Choroid plexus epithelial cell (primary cell): ENCODE results near the gene EID3.
A peak's percentile ranks its signal among the peaks of the same experiment; 100 is the strongest.
"Not testable (repeated sequence)": the region's sequence is repeated elsewhere in the genome, so short reads cannot be mapped to it uniquely, and the experiment has no call there.

Source experiments
- DNase-seq: peaks from one replicate; pipeline ENCODE4 v3.0.0-alpha.2; 2010; ENCODE audit warnings: low read depth
- H3K4me3 ChIP-seq: 2 replicates; pipeline ENCODE4 v1.5.1; 2011; ENCODE audit warnings: low read depth, mild to moderate bottlenecking, control low read depth, low read length, moderate library complexity
- TF ChIP-seq, protein P1 (sequence below): conservative IDR thresholded peaks from 2 replicates; pipeline ENCODE4 v1.5.1; 2011; ENCODE audit warnings: low read depth, mild to moderate bottlenecking, control low read depth, inconsistent platforms, low read length, moderate library complexity

EID3 gene

DNA sequence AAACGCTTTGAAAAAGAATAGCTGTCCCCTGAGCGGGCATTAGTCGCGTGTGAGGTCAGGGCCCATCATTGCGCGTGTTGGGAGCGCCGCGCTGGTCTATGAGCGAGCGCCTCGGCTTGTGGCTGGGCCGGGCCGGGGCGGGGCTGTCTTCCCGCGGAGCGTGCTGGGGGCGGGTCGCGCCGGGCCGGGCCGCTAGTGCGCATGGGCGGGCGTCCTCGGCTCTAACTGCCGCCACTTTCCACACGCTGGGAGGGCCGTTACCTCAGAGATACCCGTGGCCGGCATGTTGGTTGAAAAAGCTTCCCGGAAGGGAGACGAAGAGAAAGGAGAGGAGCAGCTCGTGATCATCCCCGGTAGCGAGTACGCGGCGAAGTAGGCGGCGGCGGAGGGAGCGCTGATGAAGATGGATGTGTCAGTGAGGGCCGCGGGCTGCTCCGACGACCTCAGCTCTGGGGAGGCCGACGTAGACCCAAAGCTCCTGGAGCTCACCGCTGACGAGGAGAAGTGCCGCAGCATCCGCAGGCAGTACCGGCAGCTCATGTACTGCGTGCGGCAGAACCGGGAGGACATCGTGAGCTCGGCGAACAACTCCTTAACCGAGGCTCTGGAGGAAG lies at the start of gene EID3:
Gene EID3 (plus strand): TSS at position 202 of the 614 bp plus-strand sequence. CDS start 196 bp downstream, at position 398.
- TF ChIP-seq, protein P1, sequence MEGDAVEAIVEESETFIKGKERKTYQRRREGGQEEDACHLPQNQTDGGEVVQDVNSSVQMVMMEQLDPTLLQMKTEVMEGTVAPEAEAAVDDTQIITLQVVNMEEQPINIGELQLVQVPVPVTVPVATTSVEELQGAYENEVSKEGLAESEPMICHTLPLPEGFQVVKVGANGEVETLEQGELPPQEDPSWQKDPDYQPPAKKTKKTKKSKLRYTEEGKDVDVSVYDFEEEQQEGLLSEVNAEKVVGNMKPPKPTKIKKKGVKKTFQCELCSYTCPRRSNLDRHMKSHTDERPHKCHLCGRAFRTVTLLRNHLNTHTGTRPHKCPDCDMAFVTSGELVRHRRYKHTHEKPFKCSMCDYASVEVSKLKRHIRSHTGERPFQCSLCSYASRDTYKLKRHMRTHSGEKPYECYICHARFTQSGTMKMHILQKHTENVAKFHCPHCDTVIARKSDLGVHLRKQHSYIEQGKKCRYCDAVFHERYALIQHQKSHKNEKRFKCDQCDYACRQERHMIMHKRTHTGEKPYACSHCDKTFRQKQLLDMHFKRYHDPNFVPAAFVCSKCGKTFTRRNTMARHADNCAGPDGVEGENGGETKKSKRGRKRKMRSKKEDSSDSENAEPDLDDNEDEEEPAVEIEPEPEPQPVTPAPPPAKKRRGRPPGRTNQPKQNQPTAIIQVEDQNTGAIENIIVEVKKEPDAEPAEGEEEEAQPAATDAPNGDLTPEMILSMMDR, result no peak
- H3K4me3 ChIP-seq, result peak within 1 kb of the TSS; percentile 53
- peak; percentile 82 for DNase-seq

DNA sequence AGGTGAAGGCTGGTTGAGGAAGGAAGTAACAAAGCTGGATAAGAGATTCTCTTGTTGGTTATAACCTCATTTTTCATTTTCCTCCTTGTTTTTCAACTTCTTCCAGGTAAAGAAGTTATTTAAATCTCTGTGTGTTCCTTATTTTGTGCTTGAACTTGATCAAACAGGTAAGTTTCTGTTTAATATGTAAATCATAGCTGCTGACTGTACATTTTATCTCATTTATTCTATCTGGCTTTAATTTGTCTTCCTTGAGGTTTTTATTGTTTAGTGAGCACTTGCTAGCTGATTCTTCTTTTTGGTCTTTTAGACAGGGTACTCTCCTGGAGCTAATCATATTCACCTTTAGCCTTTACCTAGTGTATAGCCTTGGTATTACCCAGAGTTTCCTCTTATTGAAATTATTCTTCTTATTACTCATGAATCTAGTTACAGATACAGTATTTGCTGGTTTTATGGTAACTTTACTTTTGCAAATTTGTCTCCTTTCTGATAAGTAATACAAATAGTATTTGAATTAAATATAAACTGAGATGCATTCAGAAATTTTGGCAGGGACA lies 45.5 kb upstream of the EID3 start:
- TF ChIP-seq, protein P1, result no peak
- no peak for DNase-seq
- H3K4me3 ChIP-seq, result no peak overlapping the region

- TF ChIP-seq, protein P1, result no peak
- H3K4me3 ChIP-seq, result no peak overlapping the region
- peak; percentile 10 for DNase-seq
These were observed 45.0 kb upstream of the EID3 start for GRCh38 chr12:104258476-104259067.

- TF ChIP-seq, protein P1, result no peak
- DNase-seq, result no peak
- H3K4me3 ChIP-seq, result no peak overlapping the region
These were observed 40.5 kb upstream of the EID3 start for GRCh38 chr12:104263026-104263425.

DNA sequence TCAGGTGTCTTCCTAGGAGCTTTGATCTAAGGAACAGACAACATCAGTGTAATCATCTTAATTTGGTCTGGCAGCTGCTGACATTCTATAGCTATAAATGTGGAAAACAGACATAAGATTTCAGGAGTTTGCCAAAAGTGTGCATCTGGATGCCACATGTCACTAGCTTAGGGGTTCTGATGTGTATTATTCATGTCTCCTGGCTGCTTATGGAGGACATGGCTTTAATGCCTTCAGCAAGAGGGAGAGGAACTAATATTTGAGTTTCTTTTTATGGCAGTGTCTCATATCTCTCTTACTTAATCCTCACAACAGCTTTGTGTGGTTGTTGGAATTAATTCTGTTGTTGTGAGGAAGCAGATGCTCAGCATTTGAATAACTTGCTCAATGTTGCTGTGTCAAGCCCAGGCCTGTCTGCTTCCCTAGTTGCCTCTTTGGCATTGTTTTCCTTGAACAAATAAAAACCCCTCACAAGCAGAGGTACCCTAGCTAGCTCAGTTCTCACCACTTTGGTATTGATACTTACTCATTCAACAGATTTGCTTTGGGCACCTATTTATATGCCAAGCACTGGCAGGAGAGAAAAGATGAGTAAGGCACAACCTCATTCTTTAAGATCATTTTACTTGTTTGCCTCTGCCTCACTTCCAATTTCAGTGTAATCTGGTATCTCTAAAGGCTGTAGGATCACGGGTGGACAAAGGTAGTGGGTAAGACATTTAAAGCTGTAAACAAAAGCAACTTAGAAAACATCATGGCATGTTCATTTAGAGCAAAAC lies 39.8 kb upstream of the EID3 start:
- DNase-seq, result peak; percentile 41
- no peak overlapping the region for H3K4me3 ChIP-seq
- TF ChIP-seq, protein P1, result no peak

DNA sequence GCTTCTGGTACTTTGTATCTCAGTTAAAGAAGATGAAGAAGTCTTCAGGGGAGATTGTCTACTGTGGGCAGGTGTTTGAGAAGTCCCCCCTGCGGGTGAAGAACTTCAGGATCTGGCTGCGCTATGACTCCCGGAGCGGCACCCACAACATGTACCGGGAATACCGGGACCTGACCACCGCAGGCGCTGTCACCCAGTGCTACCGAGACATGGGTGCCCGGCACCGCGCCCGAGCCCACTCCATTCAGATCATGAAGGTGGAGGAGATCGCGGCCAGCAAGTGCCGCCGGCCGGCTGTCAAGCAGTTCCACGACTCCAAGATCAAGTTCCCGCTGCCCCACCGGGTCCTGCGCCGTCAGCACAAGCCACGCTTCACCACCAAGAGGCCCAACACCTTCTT lies 38.1 kb upstream of the EID3 start:
- not testable (repeated sequence) for H3K4me3 ChIP-seq, DNase-seq

DNA sequence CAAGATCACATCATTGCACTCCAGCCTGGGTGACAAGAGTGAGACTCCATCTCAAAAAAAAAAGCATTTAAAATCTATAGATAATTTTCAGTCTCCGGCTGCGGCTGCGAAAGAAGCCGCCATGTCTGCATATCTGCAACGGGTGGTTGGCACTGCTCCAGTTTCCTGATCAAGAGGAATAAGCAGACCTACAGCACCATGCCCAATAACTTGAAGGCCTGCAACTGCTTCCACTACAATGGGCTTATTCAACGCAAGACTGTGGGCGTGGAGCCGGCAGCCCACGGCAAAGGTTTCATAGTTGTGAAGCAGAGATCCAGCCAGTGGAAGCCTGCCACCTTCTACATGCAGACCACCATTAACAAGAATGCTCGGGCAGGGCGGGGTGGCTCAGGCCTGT lies 30.6 kb upstream of the EID3 start:
- no peak for DNase-seq
- TF ChIP-seq, protein P1, result no peak
- H3K4me3 ChIP-seq, result no peak overlapping the region
